Osteocyte (in vitro differentiated cells): ENCODE measurements around the gene TEDC1. TPM values are rescaled to one million over a fixed set of nuclear protein-coding genes. Genes with fewer than 3 reads are reported as not detected.
A peak's percentile ranks its signal among the peaks of the same experiment; 100 is the strongest.

Experiments used
- DNase-seq: peaks from one replicate; pipeline ENCODE4 v3.0.0; 2021; ENCODE audit warnings: mixed read lengths; ENCODE audit not compliant: unreplicated experiment; ENCODE audit errors: extremely low spot score
- H3K27ac Mint-ChIP-seq: one replicate; pipeline ENCODE4 v1.8.0; 2021; ENCODE audit warnings: mild to moderate bottlenecking, mixed read lengths; ENCODE audit not compliant: unreplicated experiment
- H3K27me3 Mint-ChIP-seq: one replicate; pipeline ENCODE4 v1.8.0; 2021; ENCODE audit warnings: mixed read lengths; ENCODE audit not compliant: unreplicated experiment
- H3K36me3 Mint-ChIP-seq: one replicate; pipeline ENCODE4 v1.8.0; 2021; ENCODE audit warnings: mixed read lengths; ENCODE audit not compliant: unreplicated experiment
- H3K4me1 Mint-ChIP-seq: one replicate; pipeline ENCODE4 v1.8.0; 2021; ENCODE audit warnings: mixed read lengths; ENCODE audit not compliant: unreplicated experiment
- H3K4me3 Mint-ChIP-seq: one replicate; pipeline ENCODE4 v1.8.0; 2021; ENCODE audit warnings: mild to moderate bottlenecking, moderate library complexity, mixed read lengths; ENCODE audit not compliant: unreplicated experiment
- H3K9me3 Mint-ChIP-seq: one replicate; pipeline ENCODE4 v1.8.0; 2021; ENCODE audit warnings: mixed read lengths; ENCODE audit not compliant: unreplicated experiment
- total RNA-seq: library from RNA; stranded (reverse); gene quantifications from 2 replicates; pipeline ENCODE4 v1.2.1, GENCODE V29; 2021
- TF ChIP-seq, protein P1 (sequence below): fragments of 200-600 bp; sonication (generic); IDR thresholded peaks from 2 replicates; pipeline ENCODE4 v1.5.0; 2021; ENCODE audit warnings: antibody characterized with exemption, mild to moderate bottlenecking, moderate library complexity

The TEDC1 gene
- total RNA-seq, 1 donor from 2014 or later, result 11.0 TPM

- H3K27me3 Mint-ChIP-seq, result no peaks in the 10 kb centered on the region
- no peak overlapping the region for H3K4me3 Mint-ChIP-seq
- no peaks in the 10 kb centered on the region for H3K9me3 Mint-ChIP-seq
- DNase-seq, result no peak
- TF ChIP-seq, protein P1, sequence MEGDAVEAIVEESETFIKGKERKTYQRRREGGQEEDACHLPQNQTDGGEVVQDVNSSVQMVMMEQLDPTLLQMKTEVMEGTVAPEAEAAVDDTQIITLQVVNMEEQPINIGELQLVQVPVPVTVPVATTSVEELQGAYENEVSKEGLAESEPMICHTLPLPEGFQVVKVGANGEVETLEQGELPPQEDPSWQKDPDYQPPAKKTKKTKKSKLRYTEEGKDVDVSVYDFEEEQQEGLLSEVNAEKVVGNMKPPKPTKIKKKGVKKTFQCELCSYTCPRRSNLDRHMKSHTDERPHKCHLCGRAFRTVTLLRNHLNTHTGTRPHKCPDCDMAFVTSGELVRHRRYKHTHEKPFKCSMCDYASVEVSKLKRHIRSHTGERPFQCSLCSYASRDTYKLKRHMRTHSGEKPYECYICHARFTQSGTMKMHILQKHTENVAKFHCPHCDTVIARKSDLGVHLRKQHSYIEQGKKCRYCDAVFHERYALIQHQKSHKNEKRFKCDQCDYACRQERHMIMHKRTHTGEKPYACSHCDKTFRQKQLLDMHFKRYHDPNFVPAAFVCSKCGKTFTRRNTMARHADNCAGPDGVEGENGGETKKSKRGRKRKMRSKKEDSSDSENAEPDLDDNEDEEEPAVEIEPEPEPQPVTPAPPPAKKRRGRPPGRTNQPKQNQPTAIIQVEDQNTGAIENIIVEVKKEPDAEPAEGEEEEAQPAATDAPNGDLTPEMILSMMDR, result no peak
- H3K36me3 Mint-ChIP-seq, result no peaks in the 10 kb centered on the region
- peaks cover 14% of the 10 kb centered on the region for H3K4me1 Mint-ChIP-seq
- H3K27ac Mint-ChIP-seq, result no peak overlapping the region
Measured at GRCh38 chr14:105494606-105494929, 3.5 kb downstream of the TEDC1 start.

DNA sequence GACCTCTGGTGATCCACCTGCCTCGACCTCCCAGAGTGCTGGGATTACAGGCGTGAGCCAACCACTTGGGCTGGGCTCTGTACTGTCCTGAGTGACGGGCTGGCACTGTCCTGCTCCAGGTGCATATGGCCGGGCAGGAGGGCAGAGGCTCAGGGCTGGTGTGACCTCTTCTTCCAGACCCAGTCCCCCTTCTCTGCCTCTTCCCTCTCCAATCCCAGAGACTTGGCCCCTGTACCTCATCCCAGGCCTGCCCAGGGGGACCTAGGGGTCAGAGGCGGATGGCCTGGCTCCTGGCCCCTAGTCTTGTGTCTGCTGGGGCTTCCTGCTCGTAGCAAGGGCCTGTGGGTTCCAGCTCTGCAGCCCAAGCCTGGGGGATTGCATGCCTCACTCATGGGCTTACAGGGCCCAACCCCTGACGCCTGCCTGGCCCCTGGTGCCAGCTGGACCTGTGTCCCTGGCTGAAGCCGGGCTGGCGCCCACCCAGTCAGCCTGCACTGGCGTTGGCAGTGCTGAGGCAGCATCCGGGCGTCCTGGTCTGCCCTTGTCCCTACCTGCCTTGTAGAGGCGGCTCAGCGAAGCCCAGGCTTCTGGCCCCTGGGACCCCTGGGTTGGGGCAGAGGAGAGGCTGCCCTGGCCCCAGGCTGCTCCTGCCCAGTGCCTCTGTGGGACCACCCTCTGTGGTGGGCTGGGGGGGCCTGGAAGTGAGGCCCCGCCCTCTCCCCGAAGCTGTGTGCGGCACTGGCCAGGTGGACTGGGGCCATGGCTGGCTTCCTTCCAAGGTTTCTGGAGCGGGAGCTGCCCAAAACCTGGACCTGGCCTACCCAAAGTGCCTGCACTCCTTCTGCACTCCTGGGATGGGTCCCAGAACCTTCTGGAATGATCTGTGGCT lies 4.3 kb downstream of the TEDC1 start:
- H3K4me3 Mint-ChIP-seq, result no peak overlapping the region
- H3K36me3 Mint-ChIP-seq, result no peaks in the 10 kb centered on the region
- TF ChIP-seq, protein P1, result no peak
- H3K4me1 Mint-ChIP-seq, result peaks cover 11% of the 10 kb centered on the region
- peak; percentile 84 for DNase-seq
- no peak overlapping the region for H3K27ac Mint-ChIP-seq
- no peaks in the 10 kb centered on the region for H3K9me3 Mint-ChIP-seq
- no peaks in the 10 kb centered on the region for H3K27me3 Mint-ChIP-seq

DNA sequence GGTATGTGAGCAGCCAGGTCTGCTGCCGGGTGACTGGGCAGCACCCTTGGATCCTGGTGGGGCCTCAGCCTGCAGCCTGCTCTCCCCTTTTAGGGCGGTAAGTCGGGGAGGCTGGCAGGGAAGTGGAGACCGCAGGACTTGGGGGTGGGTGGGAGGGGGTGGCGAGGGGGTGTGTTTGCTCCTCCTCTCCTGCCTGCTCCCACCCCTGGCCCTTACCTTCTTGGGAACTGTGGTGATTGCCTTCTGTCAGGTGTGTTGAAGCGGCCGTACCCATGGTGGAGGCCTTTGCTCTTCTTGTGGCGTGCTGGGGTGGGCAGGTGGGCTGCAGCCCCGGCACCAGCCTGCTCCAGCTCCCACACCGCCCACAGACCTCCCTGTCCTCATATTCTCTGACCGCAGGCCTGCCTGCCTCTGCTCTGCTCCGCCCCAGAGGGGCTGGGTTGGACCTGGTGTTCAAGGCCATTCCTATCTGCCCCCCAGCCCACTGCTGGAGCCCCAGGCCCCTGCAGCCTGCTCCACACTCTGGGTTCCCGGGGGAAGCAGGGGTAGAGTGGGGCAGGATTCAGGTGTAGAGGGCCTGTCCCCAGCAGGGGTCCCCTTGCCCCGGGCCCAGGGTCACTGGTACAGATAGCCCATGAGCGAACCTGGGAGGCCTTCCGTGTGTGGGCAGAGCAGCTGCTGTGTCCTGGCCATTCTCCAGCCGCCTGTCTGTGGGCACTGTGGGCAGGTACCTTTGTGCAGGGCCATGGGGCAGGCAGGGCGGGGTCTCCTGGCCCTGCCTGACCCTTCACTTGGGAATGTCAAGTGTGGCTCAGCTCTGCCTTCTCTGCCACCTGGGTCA lies 5.2 kb downstream of the TEDC1 start:
- TF ChIP-seq, protein P1, result no peak
- Mint-ChIP-seq H3K27me3 (no peaks in the 10 kb centered on the region), H3K4me1 (peaks cover 11% of the 10 kb centered on the region), H3K27ac (no peak overlapping the region), H3K9me3 (no peaks in the 10 kb centered on the region), H3K36me3 (no peaks in the 10 kb centered on the region), H3K4me3 (no peak overlapping the region)
- no peak for DNase-seq

GRCh38 chr14:105496831-105497591 lies 6.0 kb downstream of the TEDC1 start:
- DNase-seq, result peak; percentile 83
- H3K4me1 Mint-ChIP-seq, result peaks cover 7% of the 10 kb centered on the region
- H3K36me3 Mint-ChIP-seq, result no peaks in the 10 kb centered on the region
- H3K27me3 Mint-ChIP-seq, result no peaks in the 10 kb centered on the region
- TF ChIP-seq, protein P1, result no peak
- H3K9me3 Mint-ChIP-seq, result no peaks in the 10 kb centered on the region
- H3K27ac Mint-ChIP-seq, result no peak overlapping the region
- H3K4me3 Mint-ChIP-seq, result no peak overlapping the region
